Liver (tissue), 9 donors: ENCODE measurements around the gene ASB11. TPM values are rescaled to one million over a fixed set of nuclear protein-coding genes. Genes with fewer than 3 reads are reported as not detected.
A peak's percentile ranks its signal among the peaks of the same experiment; 100 is the strongest.
"Not testable (repeated sequence)": the region's sequence is repeated elsewhere in the genome, so short reads cannot be mapped to it uniquely, and the experiment has no call there.

Experiments
- DNase-seq: peaks from one replicate; pipeline ENCODE4 v3.0.0-alpha.2; 2017; ENCODE audit warnings: low spot score
- H3K27ac ChIP-seq, 2 donors: one replicate each; pipeline ENCODE4 v1.7.0; 2013; ENCODE audit warnings: inconsistent platforms in 2 of 2, low read length in 2 of 2, control low read depth in 1 of 2, low read depth in 1 of 2, mild to moderate bottlenecking in 1 of 2
- H3K27me3 ChIP-seq, 4 donors: one replicate each; pipeline versions ENCODE4 v1.6.1 to v1.7.0; 2013; ENCODE audit warnings: low read length in 3 of 4, inconsistent platforms in 1 of 4, mild to moderate bottlenecking in 1 of 4, moderate library complexity in 1 of 4; ENCODE audit not compliant: control insufficient read depth in 4 of 4, insufficient read depth in 4 of 4
- H3K36me3 ChIP-seq, 4 donors: one replicate each; pipeline versions ENCODE4 v1.6.1 to v1.7.0; 2013; ENCODE audit warnings: low read length in 3 of 4, mild to moderate bottlenecking in 3 of 4, low read depth in 1 of 4, moderate library complexity in 1 of 4; ENCODE audit not compliant: control insufficient read depth in 4 of 4, insufficient read depth in 3 of 4
- H3K4me1 ChIP-seq, 4 donors: one replicate each; pipeline versions ENCODE4 v1.6.1 to v1.7.0; 2013; ENCODE audit warnings: low read length in 3 of 4, mild to moderate bottlenecking in 3 of 4, moderate library complexity in 1 of 4; ENCODE audit not compliant: control insufficient read depth in 4 of 4, insufficient read depth in 4 of 4
- H3K4me3 ChIP-seq, 3 donors: one replicate each; pipeline versions ENCODE4 v1.6.1 to v1.7.0; 2013; ENCODE audit warnings: low read length in 3 of 3, control low read depth in 1 of 3, low read depth in 1 of 3, mild to moderate bottlenecking in 1 of 3
- H3K9ac ChIP-seq, 2 donors: one replicate each; pipeline ENCODE4 v1.7.0; 2013; ENCODE audit warnings: low read length in 2 of 2, mild to moderate bottlenecking in 2 of 2, moderate library complexity in 2 of 2, control low read depth in 1 of 2, low read depth in 1 of 2
- H3K9me3 ChIP-seq, 4 donors: one replicate each; pipeline versions ENCODE4 v1.6.1 to v1.7.0; 2013; ENCODE audit warnings: low read length in 3 of 4; ENCODE audit not compliant: control insufficient read depth in 4 of 4
- EGR1 ChIP-seq, 2 donors: IDR thresholded peaks; 2 replicates each; pipeline ENCODE4 v1.6.1; 2016 to 2018; ENCODE audit warnings: antibody characterized with exemption in 2 of 2, low read depth in 2 of 2
- FOXA1 ChIP-seq: IDR thresholded peaks from 2 replicates; pipeline ENCODE4 v1.6.1; 2016; ENCODE audit warnings: antibody characterized with exemption
- FOXA2 ChIP-seq: IDR thresholded peaks from 2 replicates; pipeline ENCODE4 v1.6.1; 2016; ENCODE audit warnings: antibody characterized with exemption
- GABPA ChIP-seq, 2 donors: IDR thresholded peaks in 1 of 2; conservative IDR thresholded peaks in 1 of 2; 2 replicates each; pipeline ENCODE4 v1.6.1; 2016; ENCODE audit warnings: antibody characterized with exemption in 2 of 2, mild to moderate bottlenecking in 1 of 2, moderate library complexity in 1 of 2
- HNF4A ChIP-seq, 2 donors: conservative IDR thresholded peaks; 2 replicates each; pipeline ENCODE4 v1.6.1; 2016; ENCODE audit warnings: antibody characterized with exemption in 2 of 2, mild to moderate bottlenecking in 2 of 2
- HNF4G ChIP-seq: IDR thresholded peaks from 2 replicates; pipeline ENCODE4 v1.6.1; 2016; ENCODE audit warnings: antibody characterized with exemption
- JUND ChIP-seq, 2 donors: IDR thresholded peaks; 2 replicates each; pipeline ENCODE4 v1.6.1; 2016; ENCODE audit warnings: antibody characterized with exemption in 2 of 2
- RAD21 ChIP-seq, 2 donors: IDR thresholded peaks; 2 replicates each; pipeline ENCODE4 v1.6.1; 2016; ENCODE audit warnings: antibody characterized with exemption in 2 of 2, mild to moderate bottlenecking in 2 of 2
- RXRA ChIP-seq, 2 donors: IDR thresholded peaks; 2 replicates each; pipeline ENCODE4 v1.6.1; 2017 to 2018; ENCODE audit warnings: antibody characterized with exemption in 2 of 2, mild to moderate bottlenecking in 1 of 2
- SP1 ChIP-seq: IDR thresholded peaks from 2 replicates; pipeline ENCODE4 v1.6.1; 2018; ENCODE audit warnings: antibody characterized with exemption, mild to moderate bottlenecking
- TAF1 ChIP-seq: conservative IDR thresholded peaks from 2 replicates; pipeline ENCODE4 v1.6.1; 2016; ENCODE audit warnings: antibody characterized with exemption, mild to moderate bottlenecking
- YY1 ChIP-seq: IDR thresholded peaks from 2 replicates; pipeline ENCODE4 v1.6.1; 2016; ENCODE audit warnings: antibody characterized with exemption, mild to moderate bottlenecking
- ZBTB33 ChIP-seq: IDR thresholded peaks from 2 replicates; pipeline ENCODE4 v1.6.1; 2016; ENCODE audit warnings: antibody characterized with exemption
- WGBS: extraction: QIAGEN DNeasy Blood & Tissue Kit; methylation state at CpG from one replicate; pipeline ENCODE4 v1.1.7; 2013; 5-methylcytosine and 5-hydroxymethylcytosine counted together
- polyA plus RNA-seq, 2 donors: library from polyadenylated mRNA; stranded (reverse) in 1 of 2; unstranded in 1 of 2; fragments of 200-250 nt in 1 of 2; fragments of >200 nt in 1 of 2; fragmentation: Nextera tagmentation in 1 of 2; extraction: Ambion mirVana in 1 of 2; gene quantifications; one replicate each; pipeline versions ENCODE4 v1.2.1 to v1.2.3, GENCODE V29; 2013 to 2015
- total RNA-seq, 2 donors: library from RNA; depleted of rRNA; stranded (reverse); fragments of >200 nt; gene quantifications; one replicate each; pipeline ENCODE4 v1.2.3, GENCODE V29; 2014
- TF ChIP-seq, protein P1 (sequence below): IDR thresholded peaks from 2 replicates; pipeline ENCODE4 v1.6.1; 2016; ENCODE audit warnings: antibody characterized with exemption
- TF ChIP-seq, protein P2 (sequence below): IDR thresholded peaks from 2 replicates; pipeline ENCODE4 v1.6.1; 2016; ENCODE audit warnings: antibody characterized with exemption, mild to moderate bottlenecking
- donor health status: healthy.
- donor health status: healthy.
- donor health status: healthy.
- donor health status: healthy.
- donor health status: healthy.

Gene ASB11
- total and polyA plus RNA-seq, 4 donors: 0.03 TPM; not detected in 3

DNA sequence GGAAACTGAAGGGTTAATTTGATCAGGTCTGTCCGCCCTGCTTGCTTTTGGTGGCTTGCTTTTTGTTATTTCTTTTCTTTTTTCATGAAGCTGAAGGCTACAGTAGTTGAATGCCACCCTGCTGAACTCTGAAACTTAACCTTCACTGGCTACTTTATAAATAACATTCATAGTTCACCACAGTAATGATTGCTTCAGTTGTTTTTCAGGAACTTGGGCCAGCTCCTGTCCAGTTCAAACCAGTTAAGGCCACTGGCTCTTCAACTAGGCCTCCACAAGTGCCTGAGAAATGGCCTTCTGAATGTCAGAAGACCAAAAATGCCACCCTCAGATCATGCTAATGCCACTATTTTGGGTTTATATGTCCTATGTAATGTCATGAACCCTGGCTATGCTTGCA is 37.8 kb downstream of the ASB11 start (continued):
- no peak for TF ChIP-seq HNF4G

- Histone ChIP-seq H3K36me3 (no peaks in the 10 kb centered on the region), H3K9me3 (no peaks in the 10 kb centered on the region), H3K27me3 (no peaks in the 10 kb centered on the region), H3K4me1 (peaks cover under 1 to 15% (median 9%) of the 10 kb centered on the region in 4 donors), H3K27ac (peak overlapping the region in 1 of 2 donors; percentile 50), H3K4me3 (no peak overlapping the region), H3K9ac (no peak overlapping the region)
- no peak for DNase-seq
- WGBS: 38% methylated on average over 2 of the region's 2 CpGs
- TF ChIP-seq YY1 (peak; percentile 49), FOXA2 (peak; percentile 46), ZBTB33 (peak; percentile 55), JUND (IDR thresholded peaks at IDR 0.05) (no peak), HNF4A (conservative IDR thresholded peaks at IDR 0.05) (peak in 1 of 2 donors; percentile 63), RXRA (IDR thresholded peaks at IDR 0.05) (peak; percentile 8 to 77), EGR1 (IDR thresholded peaks at IDR 0.05; ENCODE audit: low read depth in 2 of 2) (no peak), FOXA1 (peak; percentile 13), GABPA (IDR thresholded peaks at IDR 0.05 in 1 of 2, conservative IDR thresholded peaks at IDR 0.05 in 1 of 2) (no peak), SP1 (peak; percentile 28), RAD21 (IDR thresholded peaks at IDR 0.05) (no peak), TAF1 (no peak)
- TF ChIP-seq, protein P1, sequence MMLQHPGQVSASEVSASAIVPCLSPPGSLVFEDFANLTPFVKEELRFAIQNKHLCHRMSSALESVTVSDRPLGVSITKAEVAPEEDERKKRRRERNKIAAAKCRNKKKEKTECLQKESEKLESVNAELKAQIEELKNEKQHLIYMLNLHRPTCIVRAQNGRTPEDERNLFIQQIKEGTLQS: no peak
- TF ChIP-seq, protein P2, sequence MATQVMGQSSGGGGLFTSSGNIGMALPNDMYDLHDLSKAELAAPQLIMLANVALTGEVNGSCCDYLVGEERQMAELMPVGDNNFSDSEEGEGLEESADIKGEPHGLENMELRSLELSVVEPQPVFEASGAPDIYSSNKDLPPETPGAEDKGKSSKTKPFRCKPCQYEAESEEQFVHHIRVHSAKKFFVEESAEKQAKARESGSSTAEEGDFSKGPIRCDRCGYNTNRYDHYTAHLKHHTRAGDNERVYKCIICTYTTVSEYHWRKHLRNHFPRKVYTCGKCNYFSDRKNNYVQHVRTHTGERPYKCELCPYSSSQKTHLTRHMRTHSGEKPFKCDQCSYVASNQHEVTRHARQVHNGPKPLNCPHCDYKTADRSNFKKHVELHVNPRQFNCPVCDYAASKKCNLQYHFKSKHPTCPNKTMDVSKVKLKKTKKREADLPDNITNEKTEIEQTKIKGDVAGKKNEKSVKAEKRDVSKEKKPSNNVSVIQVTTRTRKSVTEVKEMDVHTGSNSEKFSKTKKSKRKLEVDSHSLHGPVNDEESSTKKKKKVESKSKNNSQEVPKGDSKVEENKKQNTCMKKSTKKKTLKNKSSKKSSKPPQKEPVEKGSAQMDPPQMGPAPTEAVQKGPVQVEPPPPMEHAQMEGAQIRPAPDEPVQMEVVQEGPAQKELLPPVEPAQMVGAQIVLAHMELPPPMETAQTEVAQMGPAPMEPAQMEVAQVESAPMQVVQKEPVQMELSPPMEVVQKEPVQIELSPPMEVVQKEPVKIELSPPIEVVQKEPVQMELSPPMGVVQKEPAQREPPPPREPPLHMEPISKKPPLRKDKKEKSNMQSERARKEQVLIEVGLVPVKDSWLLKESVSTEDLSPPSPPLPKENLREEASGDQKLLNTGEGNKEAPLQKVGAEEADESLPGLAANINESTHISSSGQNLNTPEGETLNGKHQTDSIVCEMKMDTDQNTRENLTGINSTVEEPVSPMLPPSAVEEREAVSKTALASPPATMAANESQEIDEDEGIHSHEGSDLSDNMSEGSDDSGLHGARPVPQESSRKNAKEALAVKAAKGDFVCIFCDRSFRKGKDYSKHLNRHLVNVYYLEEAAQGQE: peak; percentile 45
Measured at GRCh38 chrX:15274946-15275345, 40.5 kb downstream of the ASB11 start.

DNA sequence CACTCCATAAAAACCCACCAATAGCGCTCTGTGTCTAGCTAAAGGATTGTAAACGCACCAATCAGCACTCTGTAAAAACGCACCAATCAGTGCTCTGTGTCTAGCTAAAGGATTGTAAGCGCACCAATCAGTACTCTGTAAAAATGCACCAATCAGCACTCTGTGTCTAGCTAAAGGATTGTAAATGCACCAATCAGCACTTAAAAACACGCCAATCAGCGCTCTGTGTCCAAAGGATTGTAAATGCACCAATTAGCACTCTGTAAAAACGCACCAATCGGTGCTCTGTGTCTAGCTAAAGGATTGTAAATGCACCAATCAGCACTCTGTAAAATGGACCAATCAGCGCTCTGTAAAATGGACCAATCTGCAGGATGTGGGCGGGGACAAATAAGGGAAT is 42.2 kb downstream of the ASB11 start:
- not testable (repeated sequence) for H3K27ac ChIP-seq, DNase-seq, H3K4me3 ChIP-seq, H3K9ac ChIP-seq, H3K9me3 ChIP-seq, H3K27me3 ChIP-seq, H3K36me3 ChIP-seq
- peaks cover 4 to 15% (median 9%) of the 10 kb centered on the region in 4 donors for H3K4me1 ChIP-seq
- WGBS: 96% methylated on average over 10 of the region's 10 CpGs
